IMR-90 (cell line): Measurements from ENCODE around the gene FBXO31. TPM values are rescaled to one million over a fixed set of nuclear protein-coding genes. Genes with fewer than 3 reads are reported as not detected.

ENCODE experiments used
- ATAC-seq: fragments of 200-7000 bp; cut with Tn5 transposase; 2 replicates; pipeline ENCODE4 v1.9.1; 2020; ENCODE audit warnings: low read depth, mild to moderate bottlenecking, moderate library complexity
- BruUV-seq: library from RNA; stranded (reverse); fragments of 400-500 nt; replicated peaks from 2 replicates; lab custom pipeline; 2021; lab: Mats Ljungman, UMichigan
- CTCF ChIA-PET: fragments of 300-600 bp; formaldehyde crosslinking; extraction: SDS; loops from one replicate; lab custom pipeline; 2021; ENCODE audit warnings: antibody characterized with exemption; lab: Yijun Ruan, JAX
- POLR2A ChIA-PET: fragments of 300-600 bp; sonication (Branson Sonifier 250); formaldehyde crosslinking; loops from one replicate; lab custom pipeline; 2022; ENCODE audit warnings: antibody characterized with exemption; ENCODE audit not compliant: unreplicated experiment; lab: Charles Lee
- DNase-seq: peaks from one replicate; pipeline ENCODE4 v3.0.0; 2013
- H2AFZ ChIP-seq: replicated peaks from 2 replicates; pipeline ENCODE3; 2013; ENCODE audit warnings: low read length, mild to moderate bottlenecking; ENCODE audit not compliant: poor library complexity
- H2AK5ac ChIP-seq: 2 replicates; pipeline ENCODE4 v1.6.1; 2013; ENCODE audit warnings: low read depth, low read length, inconsistent platforms
- H2AK9ac ChIP-seq: replicated peaks from 2 replicates; pipeline ENCODE3; 2013; ENCODE audit warnings: mild to moderate bottlenecking, low read depth, low read length, moderate library complexity; ENCODE audit not compliant: poor library complexity
- H2BK120ac ChIP-seq: 2 replicates; pipeline ENCODE4 v1.6.1; 2013; ENCODE audit warnings: low read depth, low read length, inconsistent platforms
- H2BK15ac ChIP-seq: 3 replicates; pipeline ENCODE4 v1.6.1; 2013; ENCODE audit warnings: low read depth, low read length, inconsistent platforms
- H2BK20ac ChIP-seq: 2 replicates; pipeline ENCODE4 v1.6.1; 2013; ENCODE audit warnings: low read depth, mild to moderate bottlenecking, inconsistent platforms, low read length, moderate library complexity
- H2BK5ac ChIP-seq: 2 replicates; pipeline ENCODE4 v1.6.1; 2013; ENCODE audit warnings: mild to moderate bottlenecking, low read depth, low read length, inconsistent platforms; ENCODE audit not compliant: poor library complexity, severe bottlenecking
- H3K14ac ChIP-seq: replicated peaks from 2 replicates; pipeline ENCODE4 v1.6.1; 2013; ENCODE audit warnings: low read depth, low read length, inconsistent platforms
- H3K18ac ChIP-seq: 2 replicates; pipeline ENCODE4 v1.6.1; 2013; ENCODE audit warnings: low read depth, low read length, control low read depth
- H3K23ac ChIP-seq: 2 replicates; pipeline ENCODE4 v1.6.1; 2013; ENCODE audit warnings: low read depth, low read length, inconsistent platforms
- H3K27ac ChIP-seq: 2 replicates; pipeline ENCODE4 v1.5.1; 2013; ENCODE audit warnings: mild to moderate bottlenecking, control low read depth, low read length; ENCODE audit not compliant: insufficient read depth
- H3K27me3 ChIP-seq: 2 replicates; pipeline ENCODE4 v1.6.1; 2013; ENCODE audit warnings: low read length; ENCODE audit not compliant: control insufficient read depth, insufficient read depth
- H3K36me3 ChIP-seq: 2 replicates; pipeline ENCODE4 v1.6.1; 2013; ENCODE audit warnings: low read length, mixed read lengths; ENCODE audit not compliant: control insufficient read depth, insufficient read depth
- H3K4ac ChIP-seq: 2 replicates; pipeline ENCODE4 v1.6.1; 2013; ENCODE audit warnings: low read depth, low read length, inconsistent platforms
- H3K4me1 ChIP-seq: 2 replicates; pipeline ENCODE4 v1.6.1; 2013; ENCODE audit warnings: low read length, mixed read lengths; ENCODE audit not compliant: control insufficient read depth, insufficient read depth
- H3K4me2 ChIP-seq: 2 replicates; pipeline ENCODE4 v1.6.1; 2013; ENCODE audit warnings: low read depth, mild to moderate bottlenecking, control low read depth, low read length, moderate library complexity
- H3K4me3 ChIP-seq: 2 replicates; pipeline ENCODE4 v1.5.1; 2013; ENCODE audit warnings: low read depth, mild to moderate bottlenecking, control low read depth, low read length, moderate library complexity; ENCODE audit not compliant: insufficient read depth
- H3K56ac ChIP-seq: 2 replicates; pipeline ENCODE4 v1.6.1; 2013; ENCODE audit warnings: low read length, inconsistent platforms; ENCODE audit not compliant: insufficient read depth; ENCODE audit errors: extremely low read depth
- H3K79me1 ChIP-seq, 2 experiments: 2 replicates each; pipeline ENCODE4 v1.6.1; 2013; ENCODE audit warnings: low read length in 2 of 2, inconsistent platforms in 1 of 2, low read depth in 1 of 2
- H3K9ac ChIP-seq: 2 replicates; pipeline ENCODE4 v1.6.1; 2013; ENCODE audit warnings: low read depth, low read length, control low read depth
- H3K9me1 ChIP-seq: 2 replicates; pipeline ENCODE4 v1.6.1; 2013; ENCODE audit warnings: low read length, inconsistent platforms; ENCODE audit not compliant: insufficient read depth
- H3K9me3 ChIP-seq: 2 replicates; pipeline ENCODE4 v1.6.1; 2013; ENCODE audit warnings: low read length; ENCODE audit not compliant: control insufficient read depth, insufficient read depth
- H4K20me1 ChIP-seq: 2 replicates; pipeline ENCODE4 v1.6.1; 2013; ENCODE audit warnings: low read length, inconsistent platforms; ENCODE audit not compliant: insufficient read depth
- H4K5ac ChIP-seq: 2 replicates; pipeline ENCODE4 v1.6.1; 2013; ENCODE audit warnings: mild to moderate bottlenecking, low read depth, low read length, control low read depth
- H4K8ac ChIP-seq, 2 experiments: 2 replicates each; pipeline ENCODE4 v1.6.1; 2013; ENCODE audit warnings: low read depth in 2 of 2, low read length in 2 of 2, control low read depth in 1 of 2, inconsistent platforms in 1 of 2
- H4K91ac ChIP-seq: 2 replicates; pipeline ENCODE4 v1.6.1; 2013; ENCODE audit warnings: low read depth, low read length, inconsistent platforms; ENCODE audit not compliant: insufficient read depth
- CHD1 ChIP-seq: IDR thresholded peaks from 2 replicates; pipeline ENCODE4 v1.6.1; 2012; ENCODE audit warnings: low read depth, low read length, improper control_type of control experiment
- WGBS, 2 experiments: methylation state at CpG; one replicate each; pipeline versions ENCODE4 v1.1.5 to v1.1.7; 2013; ENCODE audit warnings: missing lambda C conversion rate in 2 of 2; ENCODE audit not compliant: insufficient read length in 1 of 2; ENCODE audit errors: extremely low coverage in 2 of 2; 5-methylcytosine and 5-hydroxymethylcytosine counted together
- dilution Hi-C: fragments of 300-500 bp; cut with HindIII; formaldehyde crosslinking; loops from one replicate; pipeline ENCODE4 v1.14.3; 2018; ENCODE audit warnings: low sequenced_read_pairs; ENCODE audit not compliant: unreplicated experiment
- in situ Hi-C: fragments of 300-500 bp; cut with MboI; formaldehyde crosslinking; loops from 3 replicates; pipeline ENCODE4 v1.14.3; 2019; ENCODE audit warnings: low sequenced_read_pairs, inconsistent platforms, mixed read lengths
- intact Hi-C: fragments of 100-400 bp; cut with micrococcal nuclease; formaldehyde crosslinking; loops from 2 replicates; pipeline ENCODE4 v1.10.0; 2022
- polyA plus RNA-seq, 3 experiments: library from polyadenylated mRNA; depleted of rRNA; stranded (reverse); fragments of >200 nt; gene quantifications; 2 replicates each; pipeline ENCODE4 v1.2.3, GENCODE V29; 2012; ENCODE audit warnings: low replicate concordance in 1 of 3
- total RNA-seq: library from RNA; depleted of rRNA; stranded (reverse); fragments of >200 nt; gene quantifications from 2 replicates; pipeline ENCODE4 v1.2.3, GENCODE V29; 2012
- TF ChIP-seq, protein P1 (sequence below): fragments of 150-350 bp; IDR thresholded peaks from 2 replicates; pipeline ENCODE4 v1.6.1; 2017; ENCODE audit warnings: mild to moderate bottlenecking, antibody characterized with exemption, low read length, low read depth

FBXO31 gene
- total and polyA plus RNA-seq, 2 of the 4 experiments (the other 2 are of a cell fraction), result 10.4 to 16.9 TPM

DNA sequence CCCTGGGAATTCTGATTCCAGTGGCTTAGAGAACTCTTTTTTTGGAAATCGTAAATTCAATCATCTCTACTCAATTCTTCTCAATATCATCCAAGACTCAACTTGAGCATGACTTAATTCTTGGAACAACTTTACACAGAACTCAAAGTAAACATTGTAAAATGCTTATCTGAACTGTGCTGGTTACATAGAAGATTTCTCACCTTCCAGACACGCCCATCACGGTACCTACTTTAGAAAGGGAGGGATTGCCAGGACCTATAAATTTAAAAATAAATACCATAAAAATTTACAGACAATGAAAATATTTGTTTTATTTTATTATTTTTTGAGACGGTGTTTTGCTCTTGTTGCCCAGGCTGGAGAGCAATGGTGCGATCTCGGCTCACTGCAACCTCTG lies 35.1 kb upstream of the FBXO31 start (continued):
- TF ChIP-seq, protein P1, sequence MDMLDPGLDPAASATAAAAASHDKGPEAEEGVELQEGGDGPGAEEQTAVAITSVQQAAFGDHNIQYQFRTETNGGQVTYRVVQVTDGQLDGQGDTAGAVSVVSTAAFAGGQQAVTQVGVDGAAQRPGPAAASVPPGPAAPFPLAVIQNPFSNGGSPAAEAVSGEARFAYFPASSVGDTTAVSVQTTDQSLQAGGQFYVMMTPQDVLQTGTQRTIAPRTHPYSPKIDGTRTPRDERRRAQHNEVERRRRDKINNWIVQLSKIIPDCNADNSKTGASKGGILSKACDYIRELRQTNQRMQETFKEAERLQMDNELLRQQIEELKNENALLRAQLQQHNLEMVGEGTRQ, result no peak

DNA sequence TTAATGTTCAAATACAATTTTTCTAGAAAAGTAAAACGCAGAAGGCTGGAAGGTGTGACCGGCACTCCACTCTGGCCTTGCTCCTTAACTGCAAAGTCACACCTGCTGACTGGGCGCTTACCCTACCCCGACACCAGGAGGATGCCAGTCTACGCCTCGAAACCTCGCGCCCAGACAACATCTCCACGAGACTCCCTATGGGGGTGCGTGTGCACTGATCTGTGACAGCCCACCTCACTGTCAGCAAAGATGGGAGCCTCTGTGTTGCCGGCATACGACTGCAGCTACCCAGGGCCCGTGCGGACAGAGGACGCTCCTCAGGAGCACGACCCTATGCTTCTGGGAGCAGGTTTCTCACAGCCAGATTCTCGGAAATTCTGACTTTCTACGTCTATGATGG lies 34.6 kb upstream of the FBXO31 start:
- H3K4me1 ChIP-seq, result no peaks in the 10 kb centered on the region
- intact Hi-C loops (loop anchor here (5.0 kb wide), 1 partner anchor 349 kb away; the partner anchor contains the start of gene KLHDC4), in situ Hi-C loops (loop anchor here (5.0 to 25.0 kb wide), 2 partner anchors 219 to 344 kb away; partner anchors contain the start of gene KLHDC4), dilution Hi-C loops (no loop called here)
- H3K4ac ChIP-seq, result no peak overlapping the region
- WGBS, 2 experiments, result 98% methylated on average over 9 of the region's 18 CpGs; no CpG with 5 or more reads in 1 of the 2 experiments
- ATAC-seq, result no peak
- H2BK20ac ChIP-seq, result no peak overlapping the region
- H3K14ac ChIP-seq, result no peak overlapping the region
- no peak overlapping the region for H2AFZ ChIP-seq
- no peak overlapping the region for H2BK15ac ChIP-seq
- H3K4me3 ChIP-seq, result no peak overlapping the region
- no peak overlapping the region for H3K9ac ChIP-seq
- H2AK9ac ChIP-seq, result no peak overlapping the region
- ChIA-PET POLR2A (no interaction called here), CTCF (no interaction called here)
- no peak overlapping the region for H2AK5ac ChIP-seq
- no peaks in the 10 kb centered on the region for H3K9me3 ChIP-seq
- H4K5ac ChIP-seq, result no peak overlapping the region
- peaks cover 0 to 10% of the 10 kb centered on the region in 2 experiments; a peak in 2 of 4 replicates for H3K79me1 ChIP-seq
- no peak overlapping the region for H3K4me2 ChIP-seq
- H3K9me1 ChIP-seq, result no peaks in the 10 kb centered on the region; the same call in 1 of the 2 replicates
- H3K36me3 ChIP-seq, result peaks cover 49% of the 10 kb centered on the region
- no peak overlapping the region for H2BK5ac ChIP-seq
- no peak overlapping the region for H3K23ac ChIP-seq
- peaks cover 11% of the 10 kb centered on the region for H4K20me1 ChIP-seq
- no peaks in the 10 kb centered on the region for H3K27me3 ChIP-seq
- no peak overlapping the region for H3K18ac ChIP-seq
- no peak overlapping the region for H3K56ac ChIP-seq
- H4K8ac ChIP-seq, result no peak overlapping the region
- no TSS peak for BruUV-seq
- TF ChIP-seq CHD1, result no peak
- no peak overlapping the region for H2BK120ac ChIP-seq
- DNase-seq, result no peak
- H4K91ac ChIP-seq, result no peak overlapping the region
- no peak overlapping the region for H3K27ac ChIP-seq
